ENCODE measurements around the gene CEP44.

GRCh38 chr4:174304664-174305063 is 21.0 kb downstream of the CEP44 start:
- TF ChIP-seq EZH2 (IDR thresholded peaks at IDR 0.05; ENCODE audit: insufficient read depth, poor library complexity, severe bottlenecking) (no peak), EZH2phosphoT487 (IDR thresholded peaks at IDR 0.05; ENCODE audit: insufficient read depth, low read depth) (no peak)

Data from GM23248 (cell line).